ENCODE results near the gene EBNA1BP2.
"Not testable (repeated sequence)": the region's sequence is repeated elsewhere in the genome, so short reads cannot be mapped to it uniquely, and the experiment has no call there.

The EBNA1BP2 gene

GRCh38 chr1:43134068-43134467 is 38.0 kb downstream of the EBNA1BP2 start:
- no peak for DNase-seq
- no peaks in the 10 kb centered on the region for H3K4me1 ChIP-seq
- H3K27me3 ChIP-seq: no peaks in the 10 kb centered on the region
- H3K36me3 ChIP-seq: no peaks in the 10 kb centered on the region
- H3K9me3 ChIP-seq: no peaks in the 10 kb centered on the region
- no peak overlapping the region for H3K4me3 ChIP-seq (ENCODE audit: low read depth, low read length)
- no peak for TF ChIP-seq CTCF (IDR thresholded peaks at IDR 0.05; ENCODE audit: low read depth, low read length)

GRCh38 chr1:43129426-43129825 is 42.7 kb downstream of the EBNA1BP2 start:
- Histone ChIP-seq H3K4me1 (no peaks in the 10 kb centered on the region), H3K36me3 (no peaks in the 10 kb centered on the region), H3K4me3 (ENCODE audit: low read depth, low read length) (no peak overlapping the region), H3K27me3 (no peaks in the 10 kb centered on the region), H3K9me3 (no peaks in the 10 kb centered on the region)
- no peak for TF ChIP-seq CTCF (IDR thresholded peaks at IDR 0.05; ENCODE audit: low read depth, low read length)
- DNase-seq: no peak

- no peaks in the 10 kb centered on the region for H3K36me3 ChIP-seq
- H3K4me3 ChIP-seq (ENCODE audit: low read depth, low read length): no peak overlapping the region
- TF ChIP-seq CTCF (IDR thresholded peaks at IDR 0.05; ENCODE audit: low read depth, low read length): no peak
- H3K4me1 ChIP-seq: no peaks in the 10 kb centered on the region
- H3K27me3 ChIP-seq: no peaks in the 10 kb centered on the region
- H3K9me3 ChIP-seq: no peaks in the 10 kb centered on the region
- no peak for DNase-seq
Observed at GRCh38 chr1:43128816-43129215, 43.3 kb downstream of the EBNA1BP2 start.

GRCh38 chr1:43123031-43123430 is 49.1 kb downstream of the EBNA1BP2 start:
- no peak for TF ChIP-seq CTCF (IDR thresholded peaks at IDR 0.05; ENCODE audit: low read depth, low read length)
- H3K4me3 ChIP-seq (ENCODE audit: low read depth, low read length): no peak overlapping the region
- H3K4me1 ChIP-seq: no peaks in the 10 kb centered on the region
- no peaks in the 10 kb centered on the region for H3K27me3 ChIP-seq
- H3K36me3 ChIP-seq: no peaks in the 10 kb centered on the region
- DNase-seq: no peak
- H3K9me3 ChIP-seq: no peaks in the 10 kb centered on the region

GRCh38 chr1:43121256-43121900 is 50.7 kb downstream of the EBNA1BP2 start:
- no peak for TF ChIP-seq CTCF (IDR thresholded peaks at IDR 0.05; ENCODE audit: low read depth, low read length)
- no peaks in the 10 kb centered on the region for H3K4me1 ChIP-seq
- H3K27me3 ChIP-seq: no peaks in the 10 kb centered on the region
- no peak for DNase-seq
- H3K9me3 ChIP-seq: no peaks in the 10 kb centered on the region
- H3K36me3 ChIP-seq: no peaks in the 10 kb centered on the region
- no peak overlapping the region for H3K4me3 ChIP-seq (ENCODE audit: low read depth, low read length)

- H3K4me3 ChIP-seq (ENCODE audit: low read depth, low read length); DNase-seq: not testable (repeated sequence)
Observed at GRCh38 chr1:43119928-43120586, 52.0 kb downstream of the EBNA1BP2 start.

More at GRCh38 chr1:43119928-43120586, 52.0 kb downstream of the EBNA1BP2 start:
- not testable (repeated sequence) for H3K27me3 ChIP-seq, H3K4me1 ChIP-seq, H3K9me3 ChIP-seq, H3K36me3 ChIP-seq
